HFF-Myc (cell line): ENCODE measurements around the gene CDC42EP5.

Source experiments
- DNase-seq: peaks from one replicate; pipeline ENCODE4 v3.0.0-alpha.2; 2011; ENCODE audit warnings: low read depth; ENCODE audit errors: extremely low read depth
- H3K4me3 ChIP-seq: replicated peaks from 2 replicates; pipeline ENCODE4 v1.5.1; 2011; ENCODE audit warnings: low read depth, mild to moderate bottlenecking, control low read depth, low read length
- TF ChIP-seq, protein P1 (sequence below): IDR thresholded peaks from 2 replicates; pipeline ENCODE4 v1.5.1; 2012; ENCODE audit warnings: mild to moderate bottlenecking, low read depth, low read length, control low read depth; ENCODE audit errors: missing control alignments

CDC42EP5 gene

DNA sequence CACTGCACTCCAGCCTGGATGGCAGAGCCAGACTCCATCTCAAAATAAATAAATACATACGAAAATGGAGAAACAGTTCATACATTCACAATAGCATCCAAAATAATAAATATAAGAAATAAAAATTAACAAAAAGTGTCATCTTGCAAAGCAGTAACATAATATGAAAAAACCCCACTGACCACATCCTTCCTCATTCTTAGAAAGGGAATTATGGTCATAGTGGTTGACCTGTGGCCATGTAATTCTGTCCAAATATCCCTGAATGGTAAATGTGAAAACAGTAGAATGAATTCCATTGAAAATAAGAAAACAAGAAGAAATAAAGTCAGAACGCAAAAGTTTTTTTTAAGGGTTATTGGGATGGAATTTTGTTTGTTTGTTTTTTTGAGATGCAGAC is 7.0 kb upstream of the CDC42EP5 start:
- DNase-seq, result no peak
- TF ChIP-seq, protein P1, sequence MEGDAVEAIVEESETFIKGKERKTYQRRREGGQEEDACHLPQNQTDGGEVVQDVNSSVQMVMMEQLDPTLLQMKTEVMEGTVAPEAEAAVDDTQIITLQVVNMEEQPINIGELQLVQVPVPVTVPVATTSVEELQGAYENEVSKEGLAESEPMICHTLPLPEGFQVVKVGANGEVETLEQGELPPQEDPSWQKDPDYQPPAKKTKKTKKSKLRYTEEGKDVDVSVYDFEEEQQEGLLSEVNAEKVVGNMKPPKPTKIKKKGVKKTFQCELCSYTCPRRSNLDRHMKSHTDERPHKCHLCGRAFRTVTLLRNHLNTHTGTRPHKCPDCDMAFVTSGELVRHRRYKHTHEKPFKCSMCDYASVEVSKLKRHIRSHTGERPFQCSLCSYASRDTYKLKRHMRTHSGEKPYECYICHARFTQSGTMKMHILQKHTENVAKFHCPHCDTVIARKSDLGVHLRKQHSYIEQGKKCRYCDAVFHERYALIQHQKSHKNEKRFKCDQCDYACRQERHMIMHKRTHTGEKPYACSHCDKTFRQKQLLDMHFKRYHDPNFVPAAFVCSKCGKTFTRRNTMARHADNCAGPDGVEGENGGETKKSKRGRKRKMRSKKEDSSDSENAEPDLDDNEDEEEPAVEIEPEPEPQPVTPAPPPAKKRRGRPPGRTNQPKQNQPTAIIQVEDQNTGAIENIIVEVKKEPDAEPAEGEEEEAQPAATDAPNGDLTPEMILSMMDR, result no peak
- no peak overlapping the region for H3K4me3 ChIP-seq

DNA sequence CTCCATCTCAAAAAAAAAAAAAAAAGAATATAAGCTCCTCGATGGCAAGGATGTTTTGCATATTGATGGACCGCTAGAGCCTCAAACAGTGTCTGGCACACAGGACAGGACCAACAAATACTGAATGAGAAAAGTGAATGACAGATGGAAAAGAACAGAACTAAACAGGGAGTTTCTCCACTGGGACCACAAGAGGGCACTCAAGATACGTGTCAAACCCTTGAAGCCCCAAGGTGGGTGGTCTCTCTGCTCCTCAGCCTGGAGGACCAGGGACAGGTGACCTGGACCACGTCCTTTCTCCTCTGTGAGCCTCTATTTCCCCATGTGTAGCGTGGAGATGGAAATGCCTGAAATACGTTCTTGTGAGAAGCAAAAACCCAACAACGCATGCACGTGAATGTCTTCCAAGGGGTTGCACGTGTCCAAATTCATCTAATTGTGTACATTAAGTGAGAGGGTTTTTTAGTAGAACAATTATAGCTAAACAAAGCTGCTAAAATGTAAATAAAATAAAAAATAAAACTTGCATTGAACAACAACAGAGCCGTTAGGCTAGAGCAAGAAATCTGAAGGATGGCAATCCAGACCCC is 5.7 kb upstream of the CDC42EP5 start:
- DNase-seq, result no peak
- TF ChIP-seq, protein P1, result peak; percentile 70
- H3K4me3 ChIP-seq, result no peak overlapping the region

DNA sequence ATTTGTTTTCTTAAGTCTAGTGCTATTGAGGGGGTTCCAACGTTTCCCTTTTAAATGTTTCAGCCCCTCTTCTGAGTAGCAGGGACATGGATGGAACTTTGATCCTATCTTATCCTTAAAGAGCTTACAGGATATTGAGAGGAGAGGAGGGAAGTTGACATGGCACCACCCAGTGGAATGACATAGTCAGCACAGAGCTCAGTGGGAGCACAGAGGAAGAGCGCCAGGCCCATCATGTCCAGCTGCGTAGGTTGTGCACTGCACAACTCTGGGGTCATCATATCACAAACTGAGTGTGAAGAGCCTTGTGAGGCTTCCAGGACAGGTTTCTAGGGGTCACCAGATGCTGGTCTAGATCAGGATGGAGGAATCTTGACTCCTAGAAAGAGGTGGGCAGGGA is 4.6 kb upstream of the CDC42EP5 start:
- DNase-seq, result no peak
- TF ChIP-seq, protein P1, result peak; percentile 11
- no peak overlapping the region for H3K4me3 ChIP-seq

DNA sequence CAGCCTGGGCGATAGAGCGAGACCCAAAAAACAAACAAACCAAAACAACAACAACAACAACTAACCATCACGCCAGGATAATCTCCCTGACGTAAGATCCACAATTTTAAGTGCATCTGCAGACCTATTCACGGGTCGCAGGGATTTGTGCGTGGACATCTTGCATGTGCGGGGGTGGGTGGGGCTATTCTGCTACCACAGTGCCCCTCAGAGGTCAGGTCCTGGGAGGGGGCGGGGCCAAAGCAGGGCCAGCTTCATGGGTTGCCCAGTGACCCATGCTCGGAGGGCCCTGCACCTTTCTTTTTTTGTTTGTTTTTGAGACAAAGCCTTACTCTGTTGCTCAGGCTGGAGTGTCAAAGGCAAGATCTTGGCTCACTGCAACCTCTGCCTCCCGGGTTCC is 2.6 kb upstream of the CDC42EP5 start:
- H3K4me3 ChIP-seq, result no peak overlapping the region
- TF ChIP-seq, protein P1, result no peak
- no peak for DNase-seq

DNA sequence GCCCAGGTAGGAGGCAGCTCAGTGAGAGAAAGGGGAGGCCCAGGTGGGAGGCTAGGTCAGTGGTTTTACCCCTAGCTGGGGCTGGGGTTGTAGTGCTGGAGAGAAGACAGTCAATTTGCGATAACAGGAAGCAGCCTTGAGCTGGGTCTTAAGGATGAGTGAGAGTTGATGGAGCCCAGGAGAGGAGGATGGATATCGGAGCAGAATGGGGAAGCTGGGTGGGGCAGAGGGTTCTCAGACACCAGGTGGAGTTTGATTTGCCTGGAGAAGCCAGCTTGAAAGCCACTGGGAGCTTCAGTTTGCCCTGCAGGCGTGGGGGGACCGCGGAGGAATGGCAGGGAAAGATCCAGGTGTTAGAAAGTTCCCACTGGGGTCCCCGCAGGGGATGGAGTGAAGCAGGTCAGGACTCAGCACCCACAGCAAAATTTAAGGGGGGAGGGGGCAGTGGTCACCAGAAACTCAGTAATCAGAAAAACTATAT is 836 bp upstream of the CDC42EP5 start:
- DNase-seq, result no peak
- peak overlapping the region; percentile 54 for H3K4me3 ChIP-seq
- TF ChIP-seq, protein P1, result no peak

DNA sequence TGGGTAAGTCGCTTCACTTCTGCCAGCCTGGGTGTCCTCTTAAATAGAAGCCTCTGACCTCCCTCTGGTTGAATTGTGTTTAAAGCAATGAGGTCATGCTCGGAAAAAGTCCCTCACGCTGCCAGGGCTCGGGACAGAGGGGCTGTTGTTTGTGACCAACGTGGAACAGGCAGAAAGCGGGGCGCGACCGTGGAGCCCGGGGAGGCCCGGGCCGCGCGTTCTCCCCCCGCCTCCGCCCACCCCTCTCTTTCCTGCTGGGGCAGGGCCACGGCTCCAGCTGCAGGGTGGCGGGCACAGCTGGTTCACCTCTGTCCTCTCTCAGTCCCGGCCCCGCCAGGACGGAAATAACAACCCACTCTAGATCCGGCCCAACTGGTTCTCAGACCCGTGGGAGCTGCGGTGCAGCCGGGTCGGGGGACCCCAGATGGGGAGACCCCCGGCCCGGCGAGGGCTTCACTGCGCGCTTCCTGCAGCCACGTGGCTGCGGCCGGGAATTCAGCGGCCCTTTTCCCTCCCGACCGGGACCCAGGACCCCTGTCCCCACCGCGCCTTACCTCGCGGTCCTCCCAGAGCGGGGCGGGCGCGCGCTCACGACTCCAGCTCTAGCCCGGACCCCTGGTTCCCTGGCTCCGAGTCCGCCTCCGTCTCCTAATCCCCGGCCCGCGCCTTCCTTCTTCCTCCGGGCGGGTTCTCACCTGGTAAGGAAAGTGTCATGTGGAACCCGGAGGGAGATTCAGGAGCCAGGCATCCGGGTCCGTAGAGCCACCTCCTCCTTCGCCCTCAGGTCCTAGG is 1.9 kb downstream of the CDC42EP5 start:
- no peak for DNase-seq
- H3K4me3 ChIP-seq, result peak overlapping the region; percentile 67
- TF ChIP-seq, protein P1, result no peak
